Thyroid gland (tissue), 4 donors: ENCODE results near the gene DPP6. TPM values are rescaled to one million over a fixed set of nuclear protein-coding genes. Genes with fewer than 3 reads are reported as not detected.

Experiments
- DNase-seq, 2 donors: peaks; one replicate each; pipeline ENCODE4 v3.0.0-alpha.2; 2019
- H3K27ac ChIP-seq, 3 donors: fragments of 200-600 bp; sonication (generic); 1 replicate in 2 of 3; 2 replicates in 1 of 3; pipeline ENCODE4 v1.5.1; 2016 to 2019; ENCODE audit warnings: mild to moderate bottlenecking in 1 of 3, moderate library complexity in 1 of 3
- H3K27me3 ChIP-seq: fragments of 200-600 bp; sonication (generic); one replicate; pipeline ENCODE4 v1.5.1; 2019
- H3K36me3 ChIP-seq, 2 donors: fragments of 200-600 bp; sonication (generic); one replicate each; pipeline ENCODE4 v1.5.1; 2016 to 2019
- H3K4me1 ChIP-seq, 2 donors: fragments of 200-600 bp; sonication (generic); one replicate each; pipeline ENCODE4 v1.5.1; 2017 to 2019
- H3K4me3 ChIP-seq, 3 donors: fragments of 200-600 bp; sonication (generic); replicated peaks in 1 of 3; 1 replicate in 2 of 3; 2 replicates in 1 of 3; pipeline ENCODE4 v1.5.1; 2016; ENCODE audit warnings: mild to moderate bottlenecking in 1 of 3
- H3K9me3 ChIP-seq: fragments of 200-600 bp; sonication (generic); one replicate; pipeline ENCODE4 v1.5.1; 2017
- CTCF ChIP-seq, 6 experiments: fragments of 200-600 bp in 3 of 6; fragments of 450-650 bp in 3 of 6; sonication (generic) in 3 of 6; IDR thresholded peaks; one replicate each; pipeline ENCODE4 v1.5.1; 2016 to 2019; ENCODE audit warnings: antibody characterized with exemption in 6 of 6, mild to moderate bottlenecking in 2 of 6, inconsistent platforms in 1 of 6, moderate library complexity in 1 of 6
- POLR2A ChIP-seq, 2 donors: fragments of 450-650 bp; IDR thresholded peaks; one replicate each; pipeline ENCODE4 v1.6.1; 2017; ENCODE audit warnings: antibody characterized with exemption in 2 of 2, mild to moderate bottlenecking in 2 of 2, moderate library complexity in 1 of 2
- WGBS, 2 donors: methylation state at CpG; one replicate each; pipeline ENCODE4 v1.1.5; 2017; 5-methylcytosine and 5-hydroxymethylcytosine counted together
- intact Hi-C: fragments of 100-400 bp; cut with DNase I; formaldehyde crosslinking; loops from one replicate; pipeline ENCODE4 v1.15.1; 2023
- total RNA-seq, 4 donors: library from RNA; depleted of rRNA; stranded (reverse); fragments of >200 nt; gene quantifications; one replicate each; pipeline ENCODE4 v1.2.3, GENCODE V29; 2016

DPP6 gene
- total RNA-seq, 4 donors from 2014 or later = 50.7 to 97.7 (median 68.9) TPM

- TF ChIP-seq CTCF (IDR thresholded peaks at IDR 0.05) = no peak
- TF ChIP-seq POLR2A (IDR thresholded peaks at IDR 0.05) = no peak
- Histone ChIP-seq H3K9me3 (no peaks in the 10 kb centered on the region), H3K4me1 (no peaks in the 10 kb centered on the region), H3K36me3 (no peaks in the 10 kb centered on the region), H3K27ac (no peak overlapping the region), H3K4me3 (no peak overlapping the region), H3K27me3 (no peaks in the 10 kb centered on the region)
- no peak for DNase-seq
- intact Hi-C loops = no loop called here
- 93 to 97% methylated on average over 7 of the region's 7 CpGs for WGBS, 2 donors
These were observed 143.1 kb downstream of the DPP6 start for GRCh38 chr7:154195266-154195665.

GRCh38 chr7:154198481-154198880 is 146.3 kb downstream of the DPP6 start:
- Histone ChIP-seq H3K36me3 (no peaks in the 10 kb centered on the region), H3K9me3 (no peaks in the 10 kb centered on the region), H3K4me3 (no peak overlapping the region), H3K27me3 (no peaks in the 10 kb centered on the region), H3K4me1 (no peaks in the 10 kb centered on the region), H3K27ac (no peak overlapping the region)
- WGBS, 2 donors = 91 to 92% methylated on average over 6 of the region's 6 CpGs
- DNase-seq = no peak
- intact Hi-C loops = no loop called here
- TF ChIP-seq CTCF (IDR thresholded peaks at IDR 0.05) (no peak), POLR2A (IDR thresholded peaks at IDR 0.05) (no peak)

GRCh38 chr7:154200241-154200640 is 148.0 kb downstream of the DPP6 start:
- WGBS, 2 donors = 76 to 77% methylated on average over 7 of the region's 7 CpGs
- Histone ChIP-seq H3K27me3 (no peaks in the 10 kb centered on the region), H3K9me3 (no peaks in the 10 kb centered on the region), H3K36me3 (no peaks in the 10 kb centered on the region), H3K4me1 (no peaks in the 10 kb centered on the region), H3K4me3 (no peak overlapping the region), H3K27ac (no peak overlapping the region)
- TF ChIP-seq CTCF (IDR thresholded peaks at IDR 0.05) (no peak), POLR2A (IDR thresholded peaks at IDR 0.05) (no peak)
- no peak for DNase-seq
- intact Hi-C loops = no loop called here

GRCh38 chr7:154202002-154202401 is 149.8 kb downstream of the DPP6 start:
- Histone ChIP-seq H3K4me3 (no peak overlapping the region), H3K27ac (no peak overlapping the region), H3K27me3 (no peaks in the 10 kb centered on the region), H3K36me3 (no peaks in the 10 kb centered on the region), H3K4me1 (no peaks in the 10 kb centered on the region), H3K9me3 (no peaks in the 10 kb centered on the region)
- WGBS, 2 donors = 79 to 82% methylated on average over 7 of the region's 7 CpGs
- TF ChIP-seq POLR2A (IDR thresholded peaks at IDR 0.05) (no peak), CTCF (IDR thresholded peaks at IDR 0.05) (no peak)
- DNase-seq = no peak
- intact Hi-C loops = no loop called here

- intact Hi-C loops = no loop called here
- no peak overlapping the region for H3K4me3 ChIP-seq
- no peak for TF ChIP-seq CTCF (IDR thresholded peaks at IDR 0.05)
- no peak for TF ChIP-seq POLR2A (IDR thresholded peaks at IDR 0.05)
These were observed 151.8 kb downstream of the DPP6 start for GRCh38 chr7:154204046-154204445.

More at GRCh38 chr7:154204046-154204445, 151.8 kb downstream of the DPP6 start:
- H3K27me3 ChIP-seq = no peaks in the 10 kb centered on the region
- no peaks in the 10 kb centered on the region for H3K9me3 ChIP-seq
- no peaks in the 10 kb centered on the region for H3K4me1 ChIP-seq
- 86 to 94% methylated on average over 4 of the region's 4 CpGs for WGBS, 2 donors
- H3K27ac ChIP-seq = no peak overlapping the region
- DNase-seq = no peak
- no peaks in the 10 kb centered on the region for H3K36me3 ChIP-seq
